ENCODE measurements around the gene NUTM2D.
A peak's percentile ranks its signal among the peaks of the same experiment; 100 is the strongest.
"Not testable (repeated sequence)": the region's sequence is repeated elsewhere in the genome, so short reads cannot be mapped to it uniquely, and the experiment has no call there.

NUTM2D gene, protein sequence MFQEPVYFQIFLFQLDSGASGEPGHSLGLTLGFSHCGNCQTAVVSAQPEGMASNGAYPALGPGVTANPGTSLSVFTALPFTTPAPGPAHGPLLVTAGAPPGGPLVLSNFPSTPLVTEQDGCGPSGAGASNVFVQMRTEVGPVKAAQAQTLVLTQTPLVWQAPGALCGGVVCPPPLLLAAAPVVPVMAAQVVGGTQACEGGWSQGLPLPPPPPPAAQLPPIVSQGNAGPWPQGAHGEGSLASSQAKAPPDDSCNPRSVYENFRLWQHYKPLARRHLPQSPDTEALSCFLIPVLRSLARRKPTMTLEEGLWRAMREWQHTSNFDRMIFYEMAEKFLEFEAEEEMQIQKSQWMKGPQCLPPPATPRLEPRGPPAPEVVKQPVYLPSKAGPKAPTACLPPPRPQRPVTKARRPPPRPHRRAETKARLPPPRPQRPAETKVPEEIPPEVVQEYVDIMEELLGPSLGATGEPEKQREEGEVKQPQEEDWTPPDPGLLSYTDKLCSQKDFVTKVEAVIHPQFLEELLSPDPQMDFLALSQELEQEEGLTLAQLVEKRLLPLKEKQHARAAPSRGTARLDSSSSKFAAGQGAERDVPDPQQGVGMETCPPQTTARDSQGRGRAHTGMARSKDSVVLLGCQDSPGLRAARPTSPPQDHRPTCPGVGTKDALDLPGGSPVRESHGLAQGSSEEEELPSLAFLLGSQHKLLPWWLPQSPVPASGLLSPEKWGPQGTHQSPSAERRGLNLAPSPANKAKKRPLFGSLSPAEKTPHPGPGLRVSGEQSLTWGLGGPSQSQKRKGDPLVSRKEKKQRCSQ

DNA sequence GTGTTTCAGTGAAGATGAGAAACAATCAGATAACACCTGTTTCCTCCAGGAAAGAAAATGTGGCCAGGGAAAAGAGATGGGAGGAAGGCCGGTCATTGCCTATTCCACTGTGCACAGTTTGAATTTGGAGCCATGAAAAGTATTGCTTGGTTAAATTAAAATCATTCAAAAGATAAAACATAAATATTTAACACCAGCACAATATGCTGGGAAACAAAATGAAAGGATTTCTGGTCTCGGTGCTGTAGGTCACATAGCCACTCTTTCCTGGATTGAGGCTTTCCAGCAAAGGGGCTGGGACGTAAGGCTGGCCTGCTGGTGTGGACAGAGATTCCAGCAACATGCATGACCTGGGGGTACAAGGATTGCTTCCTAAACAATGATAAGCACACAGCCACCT lies at the start of gene NUTM2D:
Gene NUTM2D (plus strand): TSS at position 301 of the 400 bp plus-strand sequence. CDS start 522 bp downstream, outside the sequence.
- H2AFZ ChIP-seq (ENCODE audit: low read depth, low read length); H3K36me3 ChIP-seq (replicated peaks; ENCODE audit: low read depth, low read length); H3K27me3 ChIP-seq (ENCODE audit: low read depth, low read length); H3K79me2 ChIP-seq (ENCODE audit: low read length); H3K4me3 ChIP-seq (ENCODE audit: low read length); H3K9me3 ChIP-seq (ENCODE audit: insufficient read depth, low read length); H3K4me2 ChIP-seq (ENCODE audit: low read length); H3K9ac ChIP-seq (ENCODE audit: low read length); H4K20me1 ChIP-seq (ENCODE audit: insufficient read depth, low read length); H3K4me1 ChIP-seq (ENCODE audit: low read length); H3K27ac ChIP-seq (ENCODE audit: low read length): not testable (repeated sequence)

DNA sequence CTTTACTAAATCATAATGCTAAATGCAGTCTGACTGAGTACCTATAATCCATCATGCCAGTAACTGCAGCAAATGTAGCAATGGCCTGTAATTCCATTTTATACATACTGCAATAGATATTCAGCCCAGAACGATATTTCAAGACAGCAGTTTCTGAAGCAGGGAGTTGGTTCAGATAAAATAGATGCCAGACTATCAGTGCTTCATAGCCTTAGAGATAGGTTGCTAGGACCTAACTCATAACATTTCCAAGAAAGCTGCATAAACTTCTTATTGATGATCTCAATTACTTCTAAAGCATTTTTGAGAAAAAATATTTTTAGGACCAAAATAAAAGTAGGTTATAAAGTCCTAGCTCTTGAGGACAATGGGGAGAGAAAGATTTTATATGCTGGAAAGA lies 48.8 kb upstream of the NUTM2D start:
- not testable (repeated sequence) for H3K27me3 ChIP-seq (ENCODE audit: low read depth, low read length); H3K27ac ChIP-seq (ENCODE audit: low read length); H3K79me2 ChIP-seq (ENCODE audit: low read length); H3K4me1 ChIP-seq (ENCODE audit: low read length); H3K4me3 ChIP-seq (ENCODE audit: low read length); H3K4me2 ChIP-seq (ENCODE audit: low read length); H4K20me1 ChIP-seq (ENCODE audit: insufficient read depth, low read length); H3K9me3 ChIP-seq (ENCODE audit: insufficient read depth, low read length); H2AFZ ChIP-seq (ENCODE audit: low read depth, low read length); H3K9ac ChIP-seq (ENCODE audit: low read length); H3K36me3 ChIP-seq (replicated peaks; ENCODE audit: low read depth, low read length)

- H3K27ac ChIP-seq (ENCODE audit: low read length); H3K4me2 ChIP-seq (ENCODE audit: low read length); H3K79me2 ChIP-seq (ENCODE audit: low read length); H3K36me3 ChIP-seq (replicated peaks; ENCODE audit: low read depth, low read length); H3K27me3 ChIP-seq (ENCODE audit: low read depth, low read length); H3K9ac ChIP-seq (ENCODE audit: low read length); H3K9me3 ChIP-seq (ENCODE audit: insufficient read depth, low read length); H4K20me1 ChIP-seq (ENCODE audit: insufficient read depth, low read length); H2AFZ ChIP-seq (ENCODE audit: low read depth, low read length); H3K4me3 ChIP-seq (ENCODE audit: low read length); H3K4me1 ChIP-seq (ENCODE audit: low read length): not testable (repeated sequence)
Observed at GRCh38 chr10:87309657-87310056, 47.9 kb upstream of the NUTM2D start.

DNA sequence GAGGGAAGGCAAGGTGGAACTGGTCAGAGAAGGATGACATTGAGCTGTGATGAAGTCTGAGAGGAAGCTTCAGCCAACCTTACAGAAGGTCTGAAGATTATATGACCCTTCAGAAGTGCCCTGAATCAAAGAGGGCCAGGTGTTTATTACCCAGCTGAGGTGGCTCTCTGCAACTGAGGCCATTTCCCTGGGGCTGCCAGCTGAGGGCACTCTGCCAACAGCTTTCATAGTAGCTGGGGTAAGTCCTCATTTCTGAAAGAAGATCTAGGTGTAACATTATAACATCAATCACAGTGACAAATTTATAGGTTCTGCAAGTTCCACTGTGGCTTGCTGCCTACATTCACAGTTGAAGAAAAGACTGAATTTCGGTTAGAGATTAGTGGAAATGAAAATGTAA lies 46.0 kb upstream of the NUTM2D start:
- H3K9ac ChIP-seq (ENCODE audit: low read length); H2AFZ ChIP-seq (ENCODE audit: low read depth, low read length); H3K27ac ChIP-seq (ENCODE audit: low read length); H3K36me3 ChIP-seq (replicated peaks; ENCODE audit: low read depth, low read length); H3K27me3 ChIP-seq (ENCODE audit: low read depth, low read length); H3K4me1 ChIP-seq (ENCODE audit: low read length); H3K4me3 ChIP-seq (ENCODE audit: low read length); H4K20me1 ChIP-seq (ENCODE audit: insufficient read depth, low read length); H3K4me2 ChIP-seq (ENCODE audit: low read length); H3K79me2 ChIP-seq (ENCODE audit: low read length); H3K9me3 ChIP-seq (ENCODE audit: insufficient read depth, low read length): not testable (repeated sequence)

DNA sequence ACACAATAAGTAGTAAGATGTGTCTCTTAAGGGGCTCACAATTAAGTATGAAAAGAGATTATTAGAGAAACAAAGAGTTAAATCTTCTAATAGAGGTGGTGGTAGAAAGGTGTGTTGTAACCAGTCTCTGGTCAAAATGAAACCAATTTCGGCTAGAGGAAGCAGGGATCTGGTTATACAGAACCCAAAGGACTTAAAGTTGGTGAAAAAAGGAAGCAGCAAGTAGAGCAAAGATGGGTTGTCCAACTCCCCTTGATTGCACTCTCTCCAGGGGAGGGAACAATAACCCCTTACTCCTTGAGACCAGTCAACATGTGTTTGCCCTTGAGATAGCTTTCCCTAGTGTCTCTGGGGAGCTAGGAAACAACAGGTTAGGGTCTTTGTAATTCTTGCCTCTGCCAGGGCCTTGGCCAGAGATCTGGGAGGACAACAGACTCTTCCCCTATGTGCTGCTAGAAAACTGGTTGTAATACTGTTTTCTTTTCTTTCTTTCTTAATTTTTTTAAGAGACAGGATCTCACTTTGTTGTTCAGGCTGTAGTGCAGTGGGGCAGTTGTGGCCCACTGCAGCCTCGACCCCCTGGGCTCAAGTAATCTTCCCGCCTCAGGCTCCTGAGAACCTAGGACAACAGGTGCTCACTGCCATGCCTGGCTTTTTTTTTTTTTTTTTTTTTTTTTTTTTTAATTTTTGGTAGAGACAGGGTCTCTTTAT lies 43.7 kb upstream of the NUTM2D start:
- H3K9ac ChIP-seq (ENCODE audit: low read length); H3K27me3 ChIP-seq (ENCODE audit: low read depth, low read length); H3K4me1 ChIP-seq (ENCODE audit: low read length); H3K79me2 ChIP-seq (ENCODE audit: low read length); H3K4me2 ChIP-seq (ENCODE audit: low read length); H4K20me1 ChIP-seq (ENCODE audit: insufficient read depth, low read length); H3K36me3 ChIP-seq (replicated peaks; ENCODE audit: low read depth, low read length); H2AFZ ChIP-seq (ENCODE audit: low read depth, low read length); H3K4me3 ChIP-seq (ENCODE audit: low read length); H3K27ac ChIP-seq (ENCODE audit: low read length); H3K9me3 ChIP-seq (ENCODE audit: insufficient read depth, low read length): not testable (repeated sequence)

- not testable (repeated sequence) for H3K27me3 ChIP-seq (ENCODE audit: low read depth, low read length); H4K20me1 ChIP-seq (ENCODE audit: insufficient read depth, low read length); H3K9ac ChIP-seq (ENCODE audit: low read length); H3K4me2 ChIP-seq (ENCODE audit: low read length); H2AFZ ChIP-seq (ENCODE audit: low read depth, low read length); H3K4me3 ChIP-seq (ENCODE audit: low read length); H3K27ac ChIP-seq (ENCODE audit: low read length); H3K36me3 ChIP-seq (replicated peaks; ENCODE audit: low read depth, low read length); H3K9me3 ChIP-seq (ENCODE audit: insufficient read depth, low read length); H3K4me1 ChIP-seq (ENCODE audit: low read length); H3K79me2 ChIP-seq (ENCODE audit: low read length)
Observed at GRCh38 chr10:87314360-87314973, 43.1 kb upstream of the NUTM2D start.

- Histone ChIP-seq H3K4me2 (ENCODE audit: low read length) (peak overlapping the region; percentile 53), H3K27ac (ENCODE audit: low read length) (peak overlapping the region; percentile 34; the same call in 1 of the 2 replicates)
- not testable (repeated sequence) for H3K36me3 ChIP-seq (replicated peaks; ENCODE audit: low read depth, low read length); H3K79me2 ChIP-seq (ENCODE audit: low read length); H3K9me3 ChIP-seq (ENCODE audit: insufficient read depth, low read length); H3K4me1 ChIP-seq (ENCODE audit: low read length); H3K27me3 ChIP-seq (ENCODE audit: low read depth, low read length); H4K20me1 ChIP-seq (ENCODE audit: insufficient read depth, low read length); H2AFZ ChIP-seq (ENCODE audit: low read depth, low read length); H3K4me3 ChIP-seq (ENCODE audit: low read length); H3K9ac ChIP-seq (ENCODE audit: low read length)
Observed at GRCh38 chr10:87321505-87321904, 36.0 kb upstream of the NUTM2D start.

DNA sequence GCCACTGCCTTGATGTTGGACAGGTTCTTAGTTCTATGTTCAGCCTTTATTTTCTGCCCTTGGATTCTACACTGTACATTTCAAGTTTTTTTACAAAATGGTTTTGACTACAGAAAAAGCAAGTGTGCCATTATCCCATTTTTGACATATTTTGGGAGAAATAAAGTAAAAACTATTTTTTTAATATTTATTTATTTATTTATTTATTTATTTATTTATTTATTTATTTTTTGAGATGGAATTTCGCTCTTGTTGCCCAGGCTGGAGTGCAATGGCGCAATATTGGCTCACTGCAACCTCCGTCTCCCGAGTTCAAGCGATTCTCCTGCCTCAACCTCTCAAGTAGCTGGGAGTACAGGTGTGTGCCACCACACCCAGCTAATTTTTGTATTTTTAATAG lies 33.0 kb upstream of the NUTM2D start:
- H3K9me3 ChIP-seq (ENCODE audit: insufficient read depth, low read length); H3K4me2 ChIP-seq (ENCODE audit: low read length); H3K4me3 ChIP-seq (ENCODE audit: low read length); H3K4me1 ChIP-seq (ENCODE audit: low read length); H4K20me1 ChIP-seq (ENCODE audit: insufficient read depth, low read length); H3K36me3 ChIP-seq (replicated peaks; ENCODE audit: low read depth, low read length); H3K27me3 ChIP-seq (ENCODE audit: low read depth, low read length); H2AFZ ChIP-seq (ENCODE audit: low read depth, low read length); H3K79me2 ChIP-seq (ENCODE audit: low read length); H3K9ac ChIP-seq (ENCODE audit: low read length); H3K27ac ChIP-seq (ENCODE audit: low read length): not testable (repeated sequence)

DNA sequence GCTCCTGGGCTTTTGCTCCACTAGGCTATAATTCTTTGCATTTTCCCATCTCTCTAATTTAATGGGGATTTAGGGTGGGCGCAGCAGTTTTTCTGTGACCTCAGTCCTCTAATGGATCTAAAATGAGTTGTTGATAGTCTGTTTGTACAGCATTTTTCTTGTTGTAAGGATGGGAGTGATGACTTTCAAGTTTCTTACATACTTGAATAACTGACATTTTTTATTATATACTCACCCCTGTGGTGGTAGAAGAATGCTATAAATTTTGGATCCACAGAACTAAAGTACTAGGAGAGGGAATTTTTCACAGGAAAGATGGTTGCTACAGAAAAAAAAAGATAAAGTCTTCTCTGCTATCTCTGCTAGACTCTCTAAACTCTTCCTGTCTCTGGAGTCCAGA lies 29.6 kb upstream of the NUTM2D start:
- H3K4me3 ChIP-seq (ENCODE audit: low read length); H3K79me2 ChIP-seq (ENCODE audit: low read length); H3K36me3 ChIP-seq (replicated peaks; ENCODE audit: low read depth, low read length); H3K27ac ChIP-seq (ENCODE audit: low read length); H2AFZ ChIP-seq (ENCODE audit: low read depth, low read length); H3K9ac ChIP-seq (ENCODE audit: low read length); H3K27me3 ChIP-seq (ENCODE audit: low read depth, low read length); H3K4me1 ChIP-seq (ENCODE audit: low read length); H3K9me3 ChIP-seq (ENCODE audit: insufficient read depth, low read length); H3K4me2 ChIP-seq (ENCODE audit: low read length); H4K20me1 ChIP-seq (ENCODE audit: insufficient read depth, low read length): not testable (repeated sequence)
